Measurements from ENCODE around the gene PNPO. TPM values are rescaled to one million over a fixed set of nuclear protein-coding genes. Genes with fewer than 3 reads are reported as not detected.
A peak's percentile ranks its signal among the peaks of the same experiment; 100 is the strongest.

The PNPO gene
- total RNA-seq, 1 donor from 2014 or later: 8.2 TPM

- Mint-ChIP-seq H3K4me1 (ENCODE audit: low read depth) (peaks cover 9% of the 10 kb centered on the region), H3K36me3 (ENCODE audit: low read depth) (no peaks in the 10 kb centered on the region)
- no peak for TF ChIP-seq CTCF (IDR thresholded peaks at IDR 0.05)
Observed at GRCh38 chr17:47962901-47963300, 21.5 kb downstream of the PNPO start.

GRCh38 chr17:47964856-47965255 is 23.5 kb downstream of the PNPO start:
- no peak overlapping the region for H3K4me3 Mint-ChIP-seq (ENCODE audit: unreplicated experiment)

More at GRCh38 chr17:47962901-47963300, 21.5 kb downstream of the PNPO start:
- DNase-seq (ENCODE audit: low spot score): no peak
- Mint-ChIP-seq H3K4me3 (ENCODE audit: unreplicated experiment) (no peak overlapping the region), H3K27ac (ENCODE audit: unreplicated experiment) (no peak overlapping the region), H3K9me3 (ENCODE audit: low read depth) (peaks cover 4% of the 10 kb centered on the region), H3K27me3 (ENCODE audit: low read depth) (no peaks in the 10 kb centered on the region)

GRCh38 chr17:47966079-47966519 is 24.7 kb downstream of the PNPO start:
- Mint-ChIP-seq H3K27ac (ENCODE audit: unreplicated experiment) (no peak overlapping the region), H3K4me1 (ENCODE audit: low read depth) (peaks cover 17% of the 10 kb centered on the region), H3K36me3 (ENCODE audit: low read depth) (no peaks in the 10 kb centered on the region), H3K9me3 (ENCODE audit: low read depth) (peaks cover 4% of the 10 kb centered on the region), H3K4me3 (ENCODE audit: unreplicated experiment) (no peak overlapping the region), H3K27me3 (ENCODE audit: low read depth) (no peaks in the 10 kb centered on the region)
- no peak for TF ChIP-seq CTCF (IDR thresholded peaks at IDR 0.05)
- DNase-seq (ENCODE audit: low spot score): no peak

More at GRCh38 chr17:47964856-47965255, 23.5 kb downstream of the PNPO start:
- Mint-ChIP-seq H3K27ac (ENCODE audit: unreplicated experiment) (no peak overlapping the region), H3K27me3 (ENCODE audit: low read depth) (no peaks in the 10 kb centered on the region), H3K4me1 (ENCODE audit: low read depth) (peaks cover 12% of the 10 kb centered on the region), H3K9me3 (ENCODE audit: low read depth) (peaks cover 4% of the 10 kb centered on the region), H3K36me3 (ENCODE audit: low read depth) (no peaks in the 10 kb centered on the region)
- DNase-seq (ENCODE audit: low spot score): no peak
- no peak for TF ChIP-seq CTCF (IDR thresholded peaks at IDR 0.05)

GRCh38 chr17:47967607-47968252 is 26.4 kb downstream of the PNPO start:
- no peaks in the 10 kb centered on the region for H3K36me3 Mint-ChIP-seq (ENCODE audit: low read depth)
- no peaks in the 10 kb centered on the region for H3K9me3 Mint-ChIP-seq (ENCODE audit: low read depth)
- no peaks in the 10 kb centered on the region for H3K27me3 Mint-ChIP-seq (ENCODE audit: low read depth)
- H3K27ac Mint-ChIP-seq (ENCODE audit: unreplicated experiment): peak overlapping the region; percentile 67
- no peak for TF ChIP-seq CTCF (IDR thresholded peaks at IDR 0.05)
- no peak for DNase-seq (ENCODE audit: low spot score)
- no peak overlapping the region for H3K4me3 Mint-ChIP-seq (ENCODE audit: unreplicated experiment)
- peaks cover 30% of the 10 kb centered on the region for H3K4me1 Mint-ChIP-seq (ENCODE audit: low read depth)

GRCh38 chr17:47968836-47969235 is 27.5 kb downstream of the PNPO start:
- no peaks in the 10 kb centered on the region for H3K27me3 Mint-ChIP-seq (ENCODE audit: low read depth)
- no peaks in the 10 kb centered on the region for H3K9me3 Mint-ChIP-seq (ENCODE audit: low read depth)
- TF ChIP-seq CTCF (IDR thresholded peaks at IDR 0.05): no peak
- H3K27ac Mint-ChIP-seq (ENCODE audit: unreplicated experiment): no peak overlapping the region
- no peak for DNase-seq (ENCODE audit: low spot score)
- peaks cover 30% of the 10 kb centered on the region for H3K4me1 Mint-ChIP-seq (ENCODE audit: low read depth)
- no peak overlapping the region for H3K4me3 Mint-ChIP-seq (ENCODE audit: unreplicated experiment)
- H3K36me3 Mint-ChIP-seq (ENCODE audit: low read depth): peaks cover 1% of the 10 kb centered on the region
